GM20000 (cell line): ENCODE results near the gene RABGAP1L.
"Not testable (repeated sequence)": the region's sequence is repeated elsewhere in the genome, so short reads cannot be mapped to it uniquely, and the experiment has no call there.

Experiments used
- DNase-seq: peaks from one replicate; pipeline ENCODE4 v3.0.0; 2012; ENCODE audit warnings: low spot score
- TF ChIP-seq, protein P1 (sequence below): IDR thresholded peaks from 2 replicates; pipeline ENCODE4 v1.5.1; 2012; ENCODE audit warnings: mild to moderate bottlenecking, control low read depth; ENCODE audit errors: extremely low read depth, missing control alignments

Gene RABGAP1L

GRCh38 chr1:174680101-174680500, 520.8 kb downstream of the RABGAP1L start:
- TF ChIP-seq, protein P1, sequence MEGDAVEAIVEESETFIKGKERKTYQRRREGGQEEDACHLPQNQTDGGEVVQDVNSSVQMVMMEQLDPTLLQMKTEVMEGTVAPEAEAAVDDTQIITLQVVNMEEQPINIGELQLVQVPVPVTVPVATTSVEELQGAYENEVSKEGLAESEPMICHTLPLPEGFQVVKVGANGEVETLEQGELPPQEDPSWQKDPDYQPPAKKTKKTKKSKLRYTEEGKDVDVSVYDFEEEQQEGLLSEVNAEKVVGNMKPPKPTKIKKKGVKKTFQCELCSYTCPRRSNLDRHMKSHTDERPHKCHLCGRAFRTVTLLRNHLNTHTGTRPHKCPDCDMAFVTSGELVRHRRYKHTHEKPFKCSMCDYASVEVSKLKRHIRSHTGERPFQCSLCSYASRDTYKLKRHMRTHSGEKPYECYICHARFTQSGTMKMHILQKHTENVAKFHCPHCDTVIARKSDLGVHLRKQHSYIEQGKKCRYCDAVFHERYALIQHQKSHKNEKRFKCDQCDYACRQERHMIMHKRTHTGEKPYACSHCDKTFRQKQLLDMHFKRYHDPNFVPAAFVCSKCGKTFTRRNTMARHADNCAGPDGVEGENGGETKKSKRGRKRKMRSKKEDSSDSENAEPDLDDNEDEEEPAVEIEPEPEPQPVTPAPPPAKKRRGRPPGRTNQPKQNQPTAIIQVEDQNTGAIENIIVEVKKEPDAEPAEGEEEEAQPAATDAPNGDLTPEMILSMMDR: no peak
- no peak for DNase-seq

DNA sequence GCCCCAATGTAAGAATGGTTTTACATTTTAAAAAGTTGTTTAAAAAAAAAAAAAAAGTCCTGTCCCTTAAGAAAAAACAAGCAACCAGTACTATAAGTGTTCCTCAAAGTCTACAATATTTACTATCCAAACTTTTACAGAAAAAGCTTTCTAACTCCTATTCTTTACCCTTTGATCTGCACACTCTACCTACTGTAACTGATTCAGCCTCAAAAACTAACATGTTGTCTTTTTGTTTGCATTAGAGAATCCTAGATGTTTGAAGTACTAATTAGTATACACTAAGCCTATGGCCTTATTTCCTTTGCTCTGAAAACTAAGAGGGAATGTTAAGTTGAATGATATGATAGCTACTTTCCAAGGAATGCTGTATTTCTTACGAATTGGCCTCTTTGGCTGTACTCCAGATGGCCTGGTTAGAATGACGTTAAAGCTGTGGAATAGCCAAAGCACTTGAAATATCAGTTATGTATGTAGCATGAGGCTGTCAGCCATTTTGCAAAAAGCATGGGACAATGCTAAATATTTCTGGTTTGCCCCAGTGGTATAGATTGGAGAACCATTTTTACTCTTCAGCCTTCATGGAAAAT, 523.2 kb downstream of the RABGAP1L start:
- TF ChIP-seq, protein P1: no peak
- no peak for DNase-seq

DNA sequence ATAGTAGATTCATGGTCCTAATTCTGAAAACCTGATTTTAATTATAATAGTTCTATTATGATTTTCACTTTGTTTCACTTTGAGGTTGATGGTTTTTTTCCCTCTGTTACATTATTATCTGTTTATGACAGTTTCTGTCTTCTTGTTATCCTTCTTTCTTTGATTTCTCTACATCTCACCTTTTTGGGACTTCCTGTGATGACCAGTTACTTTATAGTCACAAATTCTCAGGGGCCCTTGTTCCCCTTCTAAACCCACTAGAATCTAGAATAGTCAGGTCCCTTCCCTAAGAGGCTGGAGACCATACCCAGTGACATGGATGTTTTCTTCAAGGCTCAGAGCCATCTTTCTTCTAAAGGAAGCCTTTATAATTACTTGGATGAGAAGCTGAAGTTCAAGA, 526.9 kb downstream of the RABGAP1L start:
- TF ChIP-seq, protein P1: no peak
- DNase-seq: no peak

DNA sequence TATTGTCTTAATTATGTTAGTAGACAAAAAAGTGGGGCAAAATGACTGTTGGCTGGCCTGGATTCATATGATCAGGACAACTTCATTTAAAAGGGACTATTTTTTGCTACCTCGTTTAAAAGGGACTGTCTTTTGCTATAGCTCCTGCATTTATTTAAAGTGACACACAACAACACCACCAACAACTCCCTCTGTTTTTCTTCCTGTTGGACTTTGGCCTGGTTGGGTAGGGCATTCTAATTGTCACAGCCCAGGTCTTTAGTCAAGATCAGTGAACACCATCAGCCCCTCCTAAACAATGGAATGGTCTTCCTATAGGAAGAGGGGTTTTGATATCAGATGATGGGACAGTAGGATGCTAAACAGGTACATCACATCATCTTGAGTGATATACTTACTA, 530.2 kb downstream of the RABGAP1L start:
- TF ChIP-seq, protein P1: no peak
- DNase-seq: no peak

DNA sequence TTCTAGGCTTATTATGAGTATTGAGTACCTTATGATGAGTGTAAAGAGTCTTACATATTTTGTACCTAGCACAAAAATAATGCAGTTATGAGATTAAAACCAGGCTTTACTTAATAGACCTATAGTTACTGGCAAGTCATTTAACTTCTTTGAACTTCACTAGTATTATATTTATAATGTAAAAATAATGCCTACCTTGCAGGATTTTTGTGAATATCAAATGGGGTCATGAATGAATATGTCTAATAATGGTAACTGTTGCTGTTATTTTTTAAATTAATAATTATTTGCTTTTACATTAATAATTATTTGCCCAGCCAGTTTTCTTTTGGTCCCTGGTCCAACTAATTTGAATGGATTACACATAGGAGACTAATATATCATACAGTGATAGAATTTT, 530.9 kb downstream of the RABGAP1L start:
- TF ChIP-seq, protein P1: no peak
- DNase-seq: no peak

GRCh38 chr1:174692313-174692712, 533.0 kb downstream of the RABGAP1L start:
- TF ChIP-seq, protein P1: no peak
- DNase-seq: no peak

- TF ChIP-seq, protein P1: no peak
Measured at GRCh38 chr1:174693085-174693484, 533.8 kb downstream of the RABGAP1L start.

GRCh38 chr1:174693539-174693938, 534.2 kb downstream of the RABGAP1L start:
- not testable (repeated sequence) for DNase-seq

More at GRCh38 chr1:174693085-174693484, 533.8 kb downstream of the RABGAP1L start:
- no peak for DNase-seq
